HS-5 (cell line): ENCODE measurements around the gene BLMH.
"Not testable (repeated sequence)": the region's sequence is repeated elsewhere in the genome, so short reads cannot be mapped to it uniquely, and the experiment has no call there.

ENCODE experiments used
- DNase-seq: peaks from one replicate; pipeline ENCODE4 v3.0.0-alpha.2; 2012; ENCODE audit warnings: low read depth

BLMH gene

GRCh38 chr17:30249460-30249859 lies 42.3 kb downstream of the BLMH start:
- DNase-seq = no peak

- DNase-seq = no peak
Observed at GRCh38 chr17:30248786-30249185, 43.0 kb downstream of the BLMH start.

GRCh38 chr17:30246460-30246859 lies 45.3 kb downstream of the BLMH start:
- DNase-seq = no peak

DNA sequence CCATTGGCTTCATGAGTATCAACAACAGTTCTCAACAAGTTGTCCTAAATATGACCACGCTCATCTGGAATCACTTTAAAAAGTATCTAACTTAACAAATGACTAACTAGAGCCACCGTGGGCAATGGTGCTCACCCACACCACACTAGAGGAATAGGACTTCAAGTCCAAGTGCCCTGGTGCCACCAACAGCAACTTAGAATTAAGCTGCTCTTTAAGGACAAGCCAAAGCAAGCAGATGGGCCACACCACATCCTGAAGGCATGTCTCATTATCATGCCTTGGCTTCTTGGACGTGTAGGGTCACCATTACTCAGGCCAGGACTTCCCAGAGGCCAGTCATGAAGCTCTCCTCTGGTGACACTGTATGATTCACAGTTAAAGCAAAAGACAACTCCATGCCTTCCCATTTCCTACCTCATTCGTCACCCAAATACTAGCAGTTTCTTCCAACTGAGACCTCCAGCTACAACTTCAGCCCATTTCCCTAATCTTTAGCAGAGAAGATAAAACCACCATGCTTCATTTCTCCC lies 46.8 kb downstream of the BLMH start:
- peak; percentile 61 for DNase-seq

DNA sequence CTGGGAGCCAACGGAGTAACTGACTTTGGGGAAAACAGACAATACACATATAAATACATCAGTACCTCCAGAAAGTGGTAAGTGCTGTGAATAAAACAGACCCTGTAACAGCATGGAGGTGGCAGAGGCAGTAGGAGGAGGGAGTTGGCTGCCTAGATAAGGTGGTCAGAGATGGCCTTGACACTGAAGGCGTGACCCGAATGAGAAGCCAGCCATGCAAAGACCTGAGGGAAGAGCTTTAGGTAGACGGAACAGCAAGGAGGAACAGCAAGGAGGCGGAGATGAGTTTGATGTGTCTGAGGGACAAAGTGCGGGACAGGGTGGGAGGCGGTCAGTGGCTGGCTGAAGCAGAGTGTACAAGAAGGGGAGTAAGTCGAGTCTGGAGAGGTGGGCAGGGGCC lies 48.2 kb downstream of the BLMH start:
- DNase-seq = no peak

DNA sequence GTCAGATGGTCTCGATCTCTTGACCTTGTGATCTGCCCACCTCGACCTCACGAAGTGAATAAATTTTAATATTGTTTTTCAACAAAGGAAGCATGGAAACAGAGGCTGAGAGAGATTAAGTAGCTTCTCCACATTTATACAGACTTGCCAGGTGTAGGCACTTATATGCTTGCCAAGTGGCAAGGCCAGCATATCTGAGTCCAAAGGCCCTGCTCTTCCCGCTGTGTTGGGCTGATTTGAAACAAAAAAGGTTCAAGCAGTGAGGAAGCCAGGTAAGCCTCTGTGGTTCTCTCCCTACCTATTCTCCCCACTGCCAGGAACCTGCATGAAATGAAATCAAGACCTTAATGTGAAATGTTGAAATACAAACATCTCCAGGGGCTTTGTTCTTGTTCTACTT lies 48.7 kb downstream of the BLMH start:
- DNase-seq = no peak

DNA sequence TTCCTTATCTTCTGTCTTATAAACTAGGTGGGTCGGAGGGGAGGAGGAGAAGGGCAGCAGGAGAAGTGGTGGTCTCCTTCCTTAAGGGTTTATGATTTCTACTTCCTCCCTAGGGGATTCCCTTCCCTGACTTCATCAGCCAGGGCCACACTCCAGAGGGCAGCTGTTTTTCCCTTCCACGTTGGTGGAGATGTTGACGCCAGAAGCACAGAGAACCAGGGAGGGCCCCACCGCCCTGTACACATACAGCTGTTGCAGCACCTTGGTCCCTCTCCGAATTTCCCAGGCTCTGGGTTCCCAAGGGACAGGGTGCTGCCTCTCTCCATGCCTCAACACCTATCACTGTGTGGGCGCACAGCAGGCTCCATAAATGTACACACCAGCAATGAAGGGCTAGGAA lies 50.7 kb downstream of the BLMH start:
- DNase-seq = no peak

GRCh38 chr17:30240177-30240576 lies 51.6 kb downstream of the BLMH start:
- no peak for DNase-seq

DNA sequence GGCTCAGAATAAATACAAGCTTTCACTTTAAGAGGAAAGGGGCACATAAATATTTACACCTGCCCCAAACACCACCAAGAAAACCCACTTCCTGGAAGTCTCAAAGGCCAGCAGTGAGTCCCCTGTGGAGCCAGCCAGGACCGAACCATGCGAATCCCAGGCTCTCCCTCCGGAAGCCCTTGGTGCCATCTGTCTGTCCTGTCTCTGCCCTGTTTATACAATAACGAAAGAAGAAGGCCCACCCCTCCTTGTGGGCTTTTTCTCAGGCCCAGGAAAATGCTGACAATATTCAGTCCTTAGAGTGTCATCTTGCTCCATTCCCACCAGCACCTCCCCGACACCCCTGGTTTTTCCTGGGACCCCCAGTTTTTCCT lies 52.7 kb downstream of the BLMH start:
- DNase-seq = no peak

- DNase-seq = no peak
Observed at GRCh38 chr17:30238387-30239088, 53.2 kb downstream of the BLMH start.

DNA sequence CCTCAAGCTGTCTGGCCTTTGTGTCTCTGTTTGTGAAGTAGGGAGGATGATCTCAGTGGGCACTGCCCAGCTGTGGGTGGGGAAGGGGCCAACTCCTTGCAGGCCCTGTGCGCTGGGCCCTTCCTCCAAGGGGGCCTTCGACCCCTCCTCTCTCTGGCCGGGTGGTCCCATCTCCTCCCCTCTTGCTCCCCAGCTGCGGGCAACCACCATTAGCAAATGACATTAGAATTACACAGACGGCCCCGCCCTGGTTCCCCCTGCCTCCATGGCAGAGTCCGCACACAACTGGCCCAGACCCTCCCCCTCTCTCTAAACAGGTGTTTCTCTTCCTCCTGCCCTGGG lies 53.8 kb downstream of the BLMH start:
- DNase-seq = no peak

DNA sequence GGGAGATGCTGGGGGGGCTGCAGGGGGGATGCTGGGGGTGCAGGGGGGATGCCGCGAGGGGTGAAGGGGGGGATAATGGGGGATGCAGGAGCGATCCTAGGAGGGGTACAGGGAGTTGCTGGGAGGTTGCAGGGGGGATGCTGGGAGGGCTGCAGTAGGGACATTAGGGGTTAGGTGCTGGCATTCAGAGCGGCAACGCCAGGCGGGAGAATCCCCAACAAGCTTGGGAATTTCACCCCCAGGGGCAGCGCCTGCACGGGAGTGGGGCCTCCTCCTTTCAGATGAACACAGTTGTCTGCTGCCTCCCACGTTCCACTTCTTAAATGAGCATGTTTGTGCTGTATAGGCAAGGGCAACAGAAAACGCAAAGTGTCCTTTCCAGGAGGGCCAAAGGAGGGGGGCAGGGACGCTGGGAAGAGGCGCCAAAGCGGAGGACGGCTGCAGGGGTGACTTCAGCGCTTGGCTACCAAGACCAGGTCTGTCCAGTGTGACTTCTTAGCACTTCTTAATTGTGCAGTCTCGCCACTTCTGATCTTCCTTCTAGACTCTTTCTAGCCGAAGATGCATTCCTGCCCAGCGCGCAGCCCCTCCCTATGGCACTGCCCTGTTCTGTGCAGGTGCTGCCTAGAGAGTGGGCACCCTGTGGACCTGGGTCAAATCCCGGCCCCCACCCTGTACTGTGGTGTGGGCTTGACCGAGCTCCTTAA lies 54.3 kb downstream of the BLMH start:
- DNase-seq = no peak

- no peak for DNase-seq
Observed at GRCh38 chr17:30236766-30237165, 55.0 kb downstream of the BLMH start.

- no peak for DNase-seq
Observed at GRCh38 chr17:30236297-30236624, 55.5 kb downstream of the BLMH start.

- DNase-seq = no peak
Observed at GRCh38 chr17:30235386-30236296, 56.1 kb downstream of the BLMH start, which contains the start of gene SLC6A4. SLC6A4 (minus strand) TSS chr17:30235697; CDS start chr17:30221958, 13,739 bp downstream.

DNA sequence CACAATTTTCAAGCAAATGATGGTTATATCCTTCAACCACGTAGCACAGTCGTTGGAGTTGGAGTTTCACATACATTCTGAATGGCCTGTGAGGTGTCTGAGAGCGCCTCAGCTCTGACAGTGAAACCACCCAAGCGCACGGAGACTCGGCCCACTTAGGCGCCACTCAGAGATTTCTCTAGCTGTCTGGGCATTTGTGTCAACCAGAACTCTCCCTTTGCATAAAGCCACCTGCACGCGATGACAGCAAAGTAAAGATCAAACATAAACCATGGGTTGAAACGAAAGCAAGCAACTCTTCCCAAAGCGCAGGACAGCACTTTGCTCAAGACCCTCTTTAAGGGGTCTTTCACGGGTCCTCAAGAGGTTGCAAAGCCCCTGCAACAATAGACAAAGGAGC lies 56.8 kb downstream of the BLMH start:
- no peak for DNase-seq

DNA sequence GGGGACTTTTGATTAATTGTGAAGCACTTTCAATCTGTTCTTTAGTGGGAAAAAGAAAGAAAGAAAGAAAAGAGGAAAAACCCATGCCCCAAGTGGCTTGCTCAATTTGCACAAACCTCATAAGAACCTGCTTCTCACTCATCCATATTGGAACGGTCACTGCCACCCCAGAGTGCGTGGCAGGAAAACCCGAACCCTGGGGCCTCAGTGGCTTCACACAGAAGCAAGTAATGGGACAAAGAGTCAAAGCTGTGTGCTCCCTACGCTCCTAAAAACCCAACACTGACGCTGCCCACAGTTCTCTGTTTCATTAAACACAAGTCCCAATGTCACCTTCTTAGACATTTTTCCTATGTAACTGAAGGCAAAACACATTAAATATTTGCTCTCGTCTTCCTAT lies 57.4 kb downstream of the BLMH start:
- DNase-seq = no peak

DNA sequence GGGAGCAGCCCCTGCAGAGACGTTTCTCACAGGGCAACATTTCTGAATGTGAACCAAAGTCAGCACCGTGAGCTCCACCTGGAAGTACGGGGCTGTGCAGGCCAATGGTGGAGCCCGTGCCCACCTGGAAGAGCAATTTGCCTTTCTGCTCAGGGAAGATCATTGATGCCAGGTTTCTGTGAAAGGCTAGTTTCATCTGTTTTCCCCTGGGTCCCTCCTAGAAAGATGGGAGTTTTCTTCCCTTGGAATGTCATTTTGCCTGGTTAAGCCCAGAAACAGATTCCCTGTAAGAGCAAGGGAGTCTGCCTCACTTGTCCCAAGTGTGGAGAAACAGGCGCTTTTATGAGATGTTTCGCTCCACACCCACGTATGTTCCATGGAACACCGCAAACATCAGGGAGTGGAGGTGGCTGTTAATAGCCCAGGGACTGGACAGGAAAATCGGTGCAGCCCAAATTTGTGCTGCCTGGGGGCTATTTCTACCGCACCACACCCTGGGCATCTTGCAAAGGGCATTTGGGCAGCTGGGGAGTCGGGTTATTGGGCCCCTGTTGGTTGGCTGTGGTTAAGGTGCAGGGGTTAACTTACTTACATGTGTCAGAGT lies 58.8 kb downstream of the BLMH start:
- no peak for DNase-seq

DNA sequence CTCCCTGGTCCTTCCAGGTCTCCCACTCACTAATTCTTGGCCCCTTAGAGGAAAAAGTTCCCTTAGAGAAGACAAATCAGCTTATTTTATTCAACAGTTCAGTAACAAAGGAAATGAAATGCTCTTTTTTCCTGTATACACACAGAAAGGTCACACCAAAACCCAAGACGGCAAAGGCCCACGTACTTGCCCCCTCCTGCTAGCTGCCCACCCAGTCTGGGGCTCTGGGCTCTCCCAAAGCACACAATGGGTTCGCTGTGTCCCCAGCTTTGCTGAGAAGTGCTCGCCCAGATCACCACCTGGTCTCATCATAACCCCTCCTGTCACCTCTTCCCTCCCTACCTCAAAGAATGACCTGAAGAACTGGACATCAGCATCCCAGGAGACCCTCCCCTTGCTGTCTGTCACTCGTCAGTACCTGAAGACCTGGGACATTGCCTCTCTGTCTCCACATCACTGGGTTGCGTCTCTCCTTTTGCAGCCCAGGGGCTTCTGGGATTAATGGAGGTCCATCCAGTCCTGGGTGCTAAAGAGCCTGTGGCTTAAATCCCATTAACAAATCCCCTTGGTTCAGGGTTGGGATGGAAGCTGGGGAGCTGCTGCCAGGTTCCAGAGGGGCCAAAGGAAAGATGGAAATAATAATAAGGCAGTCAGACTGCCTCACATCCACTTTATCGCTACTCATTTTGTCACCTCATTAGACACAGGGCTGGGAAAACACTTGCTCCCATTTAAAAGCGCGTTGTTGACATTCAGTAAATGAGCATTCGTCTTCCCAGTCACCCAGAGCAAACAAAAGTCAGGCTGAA lies 59.5 kb downstream of the BLMH start:
- DNase-seq = no peak

DNA sequence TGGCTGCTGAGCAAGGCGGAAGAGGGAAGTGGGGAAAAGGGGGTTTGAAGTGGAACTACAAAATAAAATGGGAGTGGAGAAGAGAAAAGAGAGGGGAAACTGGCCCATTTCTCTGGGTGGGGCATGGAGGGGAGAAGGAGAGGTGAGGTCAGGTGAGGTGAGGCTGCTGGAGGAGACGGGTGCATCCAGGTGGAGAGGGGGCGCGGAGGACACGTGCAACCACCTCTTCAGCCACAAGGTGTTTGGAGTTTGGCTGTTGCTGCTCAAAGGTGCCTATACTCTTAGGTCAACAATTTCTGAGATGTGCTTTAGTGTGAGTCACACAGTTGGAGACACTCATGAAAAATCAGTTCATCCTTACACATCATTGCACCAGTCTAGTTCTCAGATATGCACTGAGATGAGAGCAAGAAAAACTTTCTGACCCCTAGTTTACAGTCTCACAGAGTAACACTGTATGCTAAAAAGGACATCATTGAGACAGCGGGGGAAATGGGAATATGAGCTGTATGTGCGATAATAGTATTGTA lies 61.1 kb downstream of the BLMH start:
- DNase-seq = no peak

- not testable (repeated sequence) for DNase-seq
Observed at GRCh38 chr17:30230009-30230408, 61.7 kb downstream of the BLMH start.
